ENCODE results near the gene RFC4.
A peak's percentile ranks its signal among the peaks of the same experiment; 100 is the strongest.
"Not testable (repeated sequence)": the region's sequence is repeated elsewhere in the genome, so short reads cannot be mapped to it uniquely, and the experiment has no call there.

RFC4 gene

GRCh38 chr3:186806089-186807055, at the start of gene RFC4:
Gene RFC4 (minus strand): TSS chr3:186806482. CDS start chr3:186804713, 1,769 bp downstream.
- DNase-seq (ENCODE audit: low read depth): no peak

GRCh38 chr3:186854954-186855353, 48.7 kb upstream of the RFC4 start:
- DNase-seq (ENCODE audit: low read depth): no peak

GRCh38 chr3:186854146-186854545, 47.9 kb upstream of the RFC4 start:
- no peak for DNase-seq (ENCODE audit: low read depth)

- DNase-seq (ENCODE audit: low read depth): no peak
Measured at GRCh38 chr3:186852994-186853393, 46.7 kb upstream of the RFC4 start.

- not testable (repeated sequence) for DNase-seq (ENCODE audit: low read depth)
Measured at GRCh38 chr3:186851835-186852234, 45.6 kb upstream of the RFC4 start.

- DNase-seq (ENCODE audit: low read depth): no peak
Measured at GRCh38 chr3:186849374-186849975, 43.2 kb upstream of the RFC4 start.

- DNase-seq (ENCODE audit: low read depth): no peak
Measured at GRCh38 chr3:186847437-186847836, 41.2 kb upstream of the RFC4 start.

- no peak for DNase-seq (ENCODE audit: low read depth)
Measured at GRCh38 chr3:186845756-186846155, 39.5 kb upstream of the RFC4 start.

GRCh38 chr3:186844908-186845307, 38.6 kb upstream of the RFC4 start:
- no peak for DNase-seq (ENCODE audit: low read depth)

- DNase-seq (ENCODE audit: low read depth): no peak
Measured at GRCh38 chr3:186843039-186843432, 36.8 kb upstream of the RFC4 start.

- no peak for DNase-seq (ENCODE audit: low read depth)
Measured at GRCh38 chr3:186842426-186843038, 36.2 kb upstream of the RFC4 start, which contains the start of gene ADIPOQ. Gene ADIPOQ (plus strand): TSS chr3:186842710. CDS start chr3:186853059, 10,349 bp downstream.

- no peak for DNase-seq (ENCODE audit: low read depth)
Measured at GRCh38 chr3:186841620-186842019, 35.3 kb upstream of the RFC4 start.

- DNase-seq (ENCODE audit: low read depth): peak; percentile 53
Measured at GRCh38 chr3:186839874-186840641, 33.8 kb upstream of the RFC4 start.

- DNase-seq (ENCODE audit: low read depth): no peak
Measured at GRCh38 chr3:186832276-186832675, 26.0 kb upstream of the RFC4 start.

GRCh38 chr3:186831798-186832197, 25.5 kb upstream of the RFC4 start:
- no peak for DNase-seq (ENCODE audit: low read depth)

- no peak for DNase-seq (ENCODE audit: low read depth)
Measured at GRCh38 chr3:186828340-186828739, 22.1 kb upstream of the RFC4 start.

GRCh38 chr3:186826976-186827857, 20.9 kb upstream of the RFC4 start:
- DNase-seq (ENCODE audit: low read depth): peak; percentile 59

GRCh38 chr3:186826410-186826975, 20.2 kb upstream of the RFC4 start:
- DNase-seq (ENCODE audit: low read depth): no peak

GRCh38 chr3:186825872-186826409, 19.7 kb upstream of the RFC4 start:
- DNase-seq (ENCODE audit: low read depth): no peak

GRCh38 chr3:186825294-186825821, 19.1 kb upstream of the RFC4 start:
- DNase-seq (ENCODE audit: low read depth): peak; percentile 36

Measured in fibroblast of the conjunctiva (primary cell).